ENCODE data around the gene RCSD1.

- TF ChIP-seq CTCF (IDR thresholded peaks at IDR 0.05; ENCODE audit: extremely low read depth in 1 of 2, insufficient read depth in 1 of 2, low read depth in 1 of 2, low read length in 2 of 2) (no peak), MYC (IDR thresholded peaks at IDR 0.05; ENCODE audit: low read depth, low read length) (no peak), EZH2 (IDR thresholded peaks at IDR 0.05; ENCODE audit: borderline replicate concordance, low read depth, low read length, severe bottlenecking) (no peak), POLR2A (IDR thresholded peaks at IDR 0.05; ENCODE audit: low read depth, low read length) (no peak), JUN (IDR thresholded peaks at IDR 0.05; ENCODE audit: borderline replicate concordance, insufficient read depth, insufficient read length, low read depth) (no peak)
- TF ChIP-seq, protein P1, sequence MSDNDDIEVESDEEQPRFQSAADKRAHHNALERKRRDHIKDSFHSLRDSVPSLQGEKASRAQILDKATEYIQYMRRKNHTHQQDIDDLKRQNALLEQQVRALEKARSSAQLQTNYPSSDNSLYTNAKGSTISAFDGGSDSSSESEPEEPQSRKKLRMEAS (IDR thresholded peaks at IDR 0.05; ENCODE audit: insufficient read depth, insufficient read length), result no peak
Observed at GRCh38 chr1:167616521-167616920, 13.5 kb upstream of the RCSD1 start.
